OCI-LY3 (cell line): ENCODE data around the gene ARMCX2.

Experiments used
- CTCF ChIP-seq: fragments of 200-600, 300-600 bp; sonication (generic); IDR thresholded peaks from 2 replicates; pipeline ENCODE4 v1.5.1; 2014; ENCODE audit warnings: antibody characterized with exemption, low read length, low read depth
- EZH2phosphoT487 ChIP-seq: fragments of 200-600 bp; shearing (Covaris generic); IDR thresholded peaks from 2 replicates; pipeline ENCODE4 v1.6.1; 2018; ENCODE audit warnings: antibody characterized with exemption, mixed run types, low read depth

GRCh38 chrX:101668143-101668542 lies 8.5 kb upstream of the ARMCX2 start:
- TF ChIP-seq CTCF (no peak), EZH2phosphoT487 (no peak)
